ENCODE data around the gene KLK12. TPM values are rescaled to one million over a fixed set of nuclear protein-coding genes. Genes with fewer than 3 reads are reported as not detected.

Gene KLK12
- total RNA-seq, 1 donor from 2014 or later, result 1.9 TPM

DNA sequence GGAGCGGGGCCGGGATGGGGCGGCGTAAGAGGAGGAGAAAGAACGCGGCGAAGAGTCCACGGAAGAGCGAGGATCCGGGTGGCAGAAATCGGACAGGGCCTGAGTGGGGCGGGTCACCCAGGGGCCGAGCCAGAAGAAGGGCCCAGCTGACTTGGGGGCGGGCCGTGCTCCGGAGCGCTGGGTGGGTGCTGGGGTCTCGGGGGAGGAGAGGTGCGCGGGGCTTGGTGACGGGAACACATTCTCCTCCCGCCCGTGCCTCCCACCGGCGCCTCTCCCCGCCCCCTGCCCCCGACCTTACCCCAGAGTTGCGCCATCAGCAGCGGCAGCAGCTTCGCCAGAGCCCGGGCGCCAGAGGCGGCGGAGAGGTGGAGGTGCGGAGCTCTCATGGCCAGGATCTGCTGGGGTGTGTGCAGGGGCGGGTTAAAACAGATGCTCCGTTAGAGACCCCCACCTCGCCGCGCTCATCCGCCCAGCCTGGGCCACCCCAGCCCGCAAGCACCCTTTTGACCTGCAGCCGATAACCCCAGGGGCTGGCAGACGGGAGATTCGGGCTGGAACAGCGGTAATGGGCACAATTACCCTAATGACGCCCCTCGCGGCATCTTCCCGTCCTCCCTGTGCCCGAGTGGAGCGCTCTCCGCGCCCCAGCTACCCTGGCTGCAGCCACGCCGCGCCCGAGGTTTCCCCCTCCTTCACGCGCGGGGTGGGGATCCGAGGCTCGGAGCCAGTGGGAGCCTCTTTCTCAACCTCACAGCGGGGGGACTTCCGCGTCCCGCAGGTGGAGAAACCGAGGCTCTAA is 15.9 kb downstream of the KLK12 start:
- Histone ChIP-seq H3K27me3 (ENCODE audit: low read depth) (peaks cover 71% of the 10 kb centered on the region), H3K27ac (peak overlapping the region; percentile 41), H3K36me3 (no peaks in the 10 kb centered on the region), H3K9me3 (no peaks in the 10 kb centered on the region), H3K4me1 (peaks cover 18% of the 10 kb centered on the region), H3K4me3 (peak overlapping the region; percentile 43)
- TF ChIP-seq, protein P1, sequence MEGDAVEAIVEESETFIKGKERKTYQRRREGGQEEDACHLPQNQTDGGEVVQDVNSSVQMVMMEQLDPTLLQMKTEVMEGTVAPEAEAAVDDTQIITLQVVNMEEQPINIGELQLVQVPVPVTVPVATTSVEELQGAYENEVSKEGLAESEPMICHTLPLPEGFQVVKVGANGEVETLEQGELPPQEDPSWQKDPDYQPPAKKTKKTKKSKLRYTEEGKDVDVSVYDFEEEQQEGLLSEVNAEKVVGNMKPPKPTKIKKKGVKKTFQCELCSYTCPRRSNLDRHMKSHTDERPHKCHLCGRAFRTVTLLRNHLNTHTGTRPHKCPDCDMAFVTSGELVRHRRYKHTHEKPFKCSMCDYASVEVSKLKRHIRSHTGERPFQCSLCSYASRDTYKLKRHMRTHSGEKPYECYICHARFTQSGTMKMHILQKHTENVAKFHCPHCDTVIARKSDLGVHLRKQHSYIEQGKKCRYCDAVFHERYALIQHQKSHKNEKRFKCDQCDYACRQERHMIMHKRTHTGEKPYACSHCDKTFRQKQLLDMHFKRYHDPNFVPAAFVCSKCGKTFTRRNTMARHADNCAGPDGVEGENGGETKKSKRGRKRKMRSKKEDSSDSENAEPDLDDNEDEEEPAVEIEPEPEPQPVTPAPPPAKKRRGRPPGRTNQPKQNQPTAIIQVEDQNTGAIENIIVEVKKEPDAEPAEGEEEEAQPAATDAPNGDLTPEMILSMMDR (IDR thresholded peaks at IDR 0.05), result no peak
- ATAC-seq, result peak; percentile 40 to 50
- intact Hi-C loops (cut with DNase I), result no loop called here
- no peak for DNase-seq

DNA sequence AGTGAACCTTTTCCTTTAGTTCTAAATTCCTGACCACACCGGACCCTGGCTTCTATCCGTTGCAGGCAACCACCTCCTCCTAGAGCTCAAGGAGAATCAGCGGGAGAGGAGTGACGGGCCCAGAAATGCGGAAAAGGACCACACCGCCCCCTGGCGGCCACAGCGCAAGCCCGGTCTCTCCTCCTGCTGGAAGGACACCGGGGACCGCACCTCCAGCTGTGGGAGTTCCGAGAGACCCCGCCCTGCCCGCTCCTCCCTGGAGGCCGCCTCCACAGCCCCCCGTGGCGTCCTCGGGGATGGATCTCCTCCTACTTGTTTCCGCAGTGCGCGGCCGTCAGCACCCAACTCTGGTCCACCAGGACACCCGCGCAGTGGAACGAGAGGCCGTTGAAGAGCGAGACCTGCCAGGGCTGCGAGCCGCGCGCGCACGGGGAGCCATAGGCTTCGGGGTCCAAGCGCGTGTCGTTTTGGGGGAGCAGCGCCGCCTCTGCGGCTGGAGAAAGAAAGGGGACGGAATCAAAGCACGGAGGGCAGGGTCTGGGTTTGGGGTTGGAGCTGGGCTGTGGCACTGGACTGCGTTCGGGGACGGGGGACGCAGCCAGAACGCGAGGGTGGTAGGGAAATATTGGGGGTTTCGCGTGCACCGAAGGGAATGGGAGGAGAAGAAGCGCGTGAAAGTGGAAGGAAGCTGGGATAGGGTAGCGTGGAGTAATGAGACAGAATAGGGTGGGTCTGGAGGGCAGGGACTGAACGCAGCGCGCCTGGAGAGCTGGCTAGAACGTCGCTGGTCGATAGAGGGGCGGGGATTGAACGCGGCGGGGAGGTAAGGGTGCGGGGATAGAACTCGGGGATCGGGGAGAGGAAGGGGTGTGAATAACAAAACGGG is 17.8 kb downstream of the KLK12 start:
- Histone ChIP-seq H3K4me3 (peak overlapping the region; percentile 11), H3K36me3 (no peaks in the 10 kb centered on the region), H3K27ac (no peak overlapping the region), H3K9me3 (no peaks in the 10 kb centered on the region), H3K4me1 (peaks cover 18% of the 10 kb centered on the region), H3K27me3 (ENCODE audit: low read depth) (peaks cover 74% of the 10 kb centered on the region)
- intact Hi-C loops (cut with DNase I), result no loop called here
- TF ChIP-seq, protein P1 (IDR thresholded peaks at IDR 0.05), result peak; percentile 52
- DNase-seq (no peak), ATAC-seq (peak; percentile 36 to 51)

DNA sequence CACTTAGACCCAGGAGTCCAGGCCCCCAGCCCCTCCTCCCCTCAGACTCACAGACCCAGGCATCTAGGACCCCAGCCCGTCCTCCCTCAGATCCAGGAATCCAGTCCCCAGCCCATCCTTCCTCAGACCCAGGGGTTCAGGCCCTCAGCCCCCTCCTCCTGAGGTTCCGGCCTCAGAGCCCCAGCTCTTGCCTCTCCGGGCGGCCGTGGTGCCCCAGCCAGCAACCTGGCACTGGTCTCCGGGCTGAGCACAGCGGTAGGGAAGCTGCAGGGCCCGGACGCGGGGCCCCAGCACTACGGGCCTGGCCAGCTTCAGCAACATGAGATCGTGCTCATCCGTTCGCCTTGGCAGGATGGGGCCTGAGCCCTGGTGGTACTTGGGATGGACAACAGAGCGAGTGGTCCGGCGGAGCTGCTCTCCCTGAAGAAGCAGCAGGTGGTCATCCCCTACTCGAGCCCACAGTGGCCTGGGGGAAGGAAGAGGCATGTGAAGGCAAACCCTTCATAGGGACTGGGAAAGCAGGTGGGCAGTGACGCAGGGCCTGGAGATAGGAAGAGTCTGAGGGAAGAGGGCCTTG is 19.0 kb downstream of the KLK12 start:
- Histone ChIP-seq H3K4me3 (no peak overlapping the region), H3K9me3 (no peaks in the 10 kb centered on the region), H3K27ac (no peak overlapping the region), H3K4me1 (peaks cover 18% of the 10 kb centered on the region), H3K27me3 (ENCODE audit: low read depth) (peaks cover 72% of the 10 kb centered on the region), H3K36me3 (no peaks in the 10 kb centered on the region)
- no peak for ATAC-seq
- intact Hi-C loops (cut with DNase I), result no loop called here
- TF ChIP-seq, protein P1 (IDR thresholded peaks at IDR 0.05), result no peak
- no peak for DNase-seq

DNA sequence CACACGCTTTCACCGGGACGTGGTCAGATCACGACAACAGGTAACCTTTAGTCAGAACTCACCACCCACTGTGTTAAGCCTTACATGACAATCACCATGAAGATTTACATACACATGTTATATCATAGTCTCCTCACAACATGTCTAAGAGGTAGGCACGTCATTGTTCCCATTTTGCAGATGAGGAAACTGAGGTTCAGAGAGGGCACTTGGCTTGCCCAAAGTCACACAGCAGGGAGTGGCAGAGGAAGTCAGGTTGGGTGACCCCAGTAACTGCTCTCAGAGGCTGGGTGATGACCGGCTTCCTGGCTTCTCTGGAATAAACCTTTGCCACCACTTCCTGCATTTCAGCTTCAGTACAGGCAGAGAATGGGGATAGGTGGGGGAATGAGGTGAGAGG is 20.6 kb downstream of the KLK12 start:
- Histone ChIP-seq H3K27me3 (ENCODE audit: low read depth) (peaks cover 70% of the 10 kb centered on the region), H3K9me3 (no peaks in the 10 kb centered on the region), H3K27ac (no peak overlapping the region), H3K4me3 (no peak overlapping the region), H3K36me3 (no peaks in the 10 kb centered on the region), H3K4me1 (peaks cover 12% of the 10 kb centered on the region)
- TF ChIP-seq, protein P1 (IDR thresholded peaks at IDR 0.05), result no peak
- intact Hi-C loops (cut with DNase I), result no loop called here
- ATAC-seq, result no peak
- no peak for DNase-seq

DNA sequence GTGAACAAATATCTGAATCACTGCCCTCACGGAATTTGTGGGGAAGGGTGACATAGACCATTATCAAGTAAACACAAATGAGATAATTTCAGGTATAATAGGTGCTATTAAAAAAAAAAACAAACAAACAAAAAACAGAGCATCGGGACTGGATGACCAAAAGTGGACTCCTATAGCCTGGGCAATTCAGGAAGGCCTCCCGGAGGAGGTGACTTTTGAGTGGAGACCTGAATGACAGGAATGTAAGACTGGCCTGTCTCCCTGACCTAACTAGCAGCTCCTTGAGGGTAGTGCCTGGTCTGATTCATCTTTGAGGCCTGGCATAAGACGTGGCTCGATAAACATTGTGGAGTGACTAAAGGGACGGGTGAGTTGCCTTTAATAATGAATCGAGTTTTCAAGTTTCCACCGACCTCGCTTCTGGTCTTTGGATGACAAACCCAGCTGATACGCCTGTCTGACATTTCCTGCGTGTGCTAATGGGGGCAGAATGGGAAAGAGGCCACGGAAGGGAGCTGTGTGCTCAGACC is 22.1 kb downstream of the KLK12 start:
- TF ChIP-seq, protein P1 (IDR thresholded peaks at IDR 0.05), result no peak
- intact Hi-C loops (cut with DNase I), result no loop called here
- Histone ChIP-seq H3K4me1 (peaks cover 5% of the 10 kb centered on the region), H3K4me3 (no peak overlapping the region), H3K27ac (no peak overlapping the region), H3K36me3 (no peaks in the 10 kb centered on the region), H3K9me3 (no peaks in the 10 kb centered on the region), H3K27me3 (ENCODE audit: low read depth) (peaks cover 56% of the 10 kb centered on the region)
- DNase-seq, result no peak
- no peak for ATAC-seq

Measured in lower lobe of right lung (tissue), 2 donors.